Ovary (tissue), 3 donors: Measurements from ENCODE around the gene EPS8.

Experiments
- CTCF ChIP-seq, 3 donors: fragments of 450-650 bp in 2 of 3; fragments of 200-600 bp in 1 of 3; IDR thresholded peaks; one replicate each; pipeline versions ENCODE4 v1.5.1 to v1.8.0; 2016 to 2022; ENCODE audit warnings: antibody characterized with exemption in 3 of 3, mild to moderate bottlenecking in 1 of 3
- POLR2A ChIP-seq: fragments of 450-650 bp; IDR thresholded peaks from one replicate; pipeline ENCODE4 v1.6.1; 2017; ENCODE audit warnings: antibody characterized with exemption, mild to moderate bottlenecking, moderate library complexity
- donor health status: DM: no; HTN: no; CAD: no.

- no peak for TF ChIP-seq POLR2A
- TF ChIP-seq CTCF (IDR thresholded peaks at IDR 0.05), result no peak
These were observed 110.0 kb downstream of the EPS8 start for GRCh38 chr12:15679151-15679550.
